Activated T-cell treated with anti-CD3 and anti-CD28 coated beads, Interleukin-2, amount 50 U/mL, for 24 hours (primary cell): ENCODE data around the gene MARK2.

Source experiments
- DNase-seq: peaks from one replicate; pipeline ENCODE4 v3.0.0-alpha.2; 2020
- H3K27ac Mint-ChIP-seq: 2 replicates; pipeline ENCODE4 v1.8.0; 2020; ENCODE audit warnings: mild to moderate bottlenecking, mixed read lengths
- H3K27me3 Mint-ChIP-seq: 2 replicates; pipeline ENCODE4 v1.8.0; 2020; ENCODE audit warnings: mixed read lengths
- H3K36me3 Mint-ChIP-seq: 2 replicates; pipeline ENCODE4 v1.8.0; 2020; ENCODE audit warnings: low read depth, mixed read lengths
- H3K4me1 Mint-ChIP-seq: 2 replicates; pipeline ENCODE4 v1.8.0; 2020; ENCODE audit warnings: low read depth, mixed read lengths
- H3K4me3 Mint-ChIP-seq: 2 replicates; pipeline ENCODE4 v1.8.0; 2020; ENCODE audit warnings: mild to moderate bottlenecking, moderate library complexity, mixed read lengths
- H3K9me3 Mint-ChIP-seq: 2 replicates; pipeline ENCODE4 v1.8.0; 2020; ENCODE audit warnings: mixed read lengths

MARK2 gene

GRCh38 chr11:63875506-63876065 lies 36.7 kb downstream of the MARK2 start:
- H3K4me1 Mint-ChIP-seq: peaks cover 81% of the 10 kb centered on the region

DNA sequence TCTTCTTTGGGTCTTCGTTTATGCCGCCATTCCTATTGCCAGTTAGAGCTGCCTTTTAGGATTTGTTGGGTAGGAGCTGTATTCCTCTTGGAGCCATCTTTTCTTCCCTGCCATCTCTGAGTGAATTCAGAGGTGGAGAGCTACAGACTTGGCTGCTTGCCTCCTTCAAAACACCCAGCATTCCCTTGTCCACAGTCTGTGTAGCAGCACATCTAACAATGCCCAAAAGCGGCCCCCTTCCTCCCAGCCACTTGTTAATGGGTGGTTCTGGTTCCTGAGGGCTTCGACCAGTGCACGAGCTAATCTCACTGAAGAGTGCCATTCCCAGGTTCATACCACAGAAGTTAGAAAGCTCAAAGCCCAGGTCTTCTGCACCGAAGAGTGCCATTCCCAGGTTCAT lies 37.7 kb downstream of the MARK2 start:
- Mint-ChIP-seq H3K4me3 (no peak overlapping the region), H3K27ac (no peak overlapping the region)

More at GRCh38 chr11:63875506-63876065, 36.7 kb downstream of the MARK2 start:
- Mint-ChIP-seq H3K27ac (no peak overlapping the region), H3K4me3 (no peak overlapping the region), H3K27me3 (no peaks in the 10 kb centered on the region), H3K9me3 (no peaks in the 10 kb centered on the region), H3K36me3 (peaks cover 47% of the 10 kb centered on the region)
- no peak for DNase-seq

DNA sequence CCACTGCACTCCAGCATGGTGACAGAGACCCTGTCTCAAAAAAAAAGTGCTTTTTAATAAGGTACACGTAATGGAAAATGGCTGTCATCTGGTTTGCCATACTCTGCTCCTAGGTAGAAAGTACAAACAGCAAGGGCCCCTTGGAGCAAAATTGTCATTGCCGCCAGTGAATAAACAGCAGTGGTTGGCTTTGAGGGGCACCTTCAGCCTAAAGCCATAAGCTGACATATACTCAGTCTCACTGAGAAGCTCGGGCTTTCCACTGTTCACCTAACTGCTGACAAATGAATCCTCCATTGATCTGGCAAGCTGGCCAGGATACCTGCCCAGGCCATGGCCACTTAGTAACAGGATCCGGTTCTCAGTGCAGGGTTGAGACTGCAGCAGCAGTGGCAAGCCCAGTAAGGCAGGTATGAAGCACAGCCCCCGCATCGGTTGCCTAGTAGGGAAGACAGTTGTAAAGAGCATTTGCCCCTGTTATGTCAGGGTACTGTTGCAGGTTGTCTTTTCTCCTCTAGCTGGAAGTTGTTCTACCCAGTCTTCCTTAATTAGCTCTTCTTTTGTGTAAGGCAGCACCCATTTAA lies 38.8 kb downstream of the MARK2 start:
- no peak for DNase-seq
- Mint-ChIP-seq H3K9me3 (no peaks in the 10 kb centered on the region), H3K36me3 (peaks cover 51% of the 10 kb centered on the region), H3K27me3 (no peaks in the 10 kb centered on the region), H3K4me3 (no peak overlapping the region), H3K4me1 (peaks cover 81% of the 10 kb centered on the region), H3K27ac (peak overlapping the region; percentile 18)

More for the DNA sequence above, 37.7 kb downstream of the MARK2 start:
- no peaks in the 10 kb centered on the region for H3K9me3 Mint-ChIP-seq
- H3K4me1 Mint-ChIP-seq: peaks cover 84% of the 10 kb centered on the region
- no peak for DNase-seq
- H3K27me3 Mint-ChIP-seq: no peaks in the 10 kb centered on the region
- H3K36me3 Mint-ChIP-seq: peaks cover 47% of the 10 kb centered on the region

DNA sequence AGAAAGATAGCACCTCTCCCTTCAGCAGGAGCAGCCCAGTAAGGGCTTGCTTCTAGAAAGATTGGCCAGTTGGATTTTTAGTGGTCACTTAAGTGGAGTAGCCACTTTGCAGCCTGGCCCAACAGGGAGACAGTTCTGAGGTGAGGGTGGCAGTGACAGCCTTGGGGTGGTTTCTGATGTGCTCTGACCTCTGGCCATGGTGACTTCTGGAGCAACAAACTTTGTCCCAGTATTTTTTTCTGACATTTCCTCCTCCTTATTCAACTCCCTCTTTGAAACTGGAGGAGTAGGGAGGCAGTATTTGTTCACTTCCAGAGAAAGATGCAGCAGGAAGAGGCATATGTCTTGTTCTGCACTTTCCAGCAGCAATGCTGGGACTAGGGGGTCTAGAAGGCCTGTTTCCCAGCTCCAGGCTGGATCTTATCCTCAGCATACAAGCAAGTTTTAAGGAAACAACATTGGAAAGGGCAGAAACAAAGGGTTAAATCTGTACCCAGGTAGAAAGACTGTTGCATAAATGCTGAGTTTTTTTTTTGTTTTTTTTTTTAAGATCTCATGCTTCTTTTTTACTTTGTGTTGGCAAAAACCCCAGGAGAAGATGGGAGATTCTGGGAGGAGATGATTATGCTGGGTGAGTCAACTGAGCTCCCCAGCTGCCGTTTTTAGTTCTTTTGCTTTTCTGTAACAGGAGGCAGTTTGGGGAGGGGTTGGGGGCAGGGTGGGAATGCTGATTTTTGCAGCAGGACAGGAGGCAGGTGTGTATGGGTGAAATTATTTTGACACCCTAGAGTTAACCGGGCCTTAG lies 40.9 kb downstream of the MARK2 start:
- no peaks in the 10 kb centered on the region for H3K27me3 Mint-ChIP-seq
- H3K27ac Mint-ChIP-seq: peak overlapping the region; percentile 50
- peaks cover 82% of the 10 kb centered on the region for H3K4me1 Mint-ChIP-seq

DNA sequence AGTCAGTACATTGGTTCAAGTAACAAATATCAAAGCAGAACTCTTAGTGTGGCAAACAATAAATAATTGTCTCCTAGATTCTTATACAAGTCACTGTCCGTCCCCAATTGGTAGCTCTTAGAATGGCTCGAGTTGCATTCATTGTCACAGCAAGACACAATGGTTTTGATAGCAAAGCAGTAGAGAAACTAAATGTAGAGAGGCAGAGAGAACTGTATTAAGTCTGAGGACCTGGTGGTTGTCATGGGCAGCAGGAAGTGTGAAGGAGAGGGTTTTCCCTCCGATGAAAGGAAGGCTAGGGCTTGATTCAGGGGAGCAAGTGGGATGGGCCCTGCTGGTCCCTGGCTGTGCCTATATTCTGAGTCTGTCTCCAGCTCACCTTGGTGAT lies 41.5 kb downstream of the MARK2 start:
- no peaks in the 10 kb centered on the region for H3K27me3 Mint-ChIP-seq
- H3K4me1 Mint-ChIP-seq: peaks cover 79% of the 10 kb centered on the region
- H3K27ac Mint-ChIP-seq: peak overlapping the region; percentile 32
- no peak for DNase-seq
- H3K4me3 Mint-ChIP-seq: no peak overlapping the region
- peaks cover 45% of the 10 kb centered on the region for H3K36me3 Mint-ChIP-seq
- H3K9me3 Mint-ChIP-seq: no peaks in the 10 kb centered on the region

More for the DNA sequence above, 40.9 kb downstream of the MARK2 start:
- no peak for DNase-seq
- H3K36me3 Mint-ChIP-seq: peaks cover 46% of the 10 kb centered on the region
- H3K9me3 Mint-ChIP-seq: no peaks in the 10 kb centered on the region
- no peak overlapping the region for H3K4me3 Mint-ChIP-seq

DNA sequence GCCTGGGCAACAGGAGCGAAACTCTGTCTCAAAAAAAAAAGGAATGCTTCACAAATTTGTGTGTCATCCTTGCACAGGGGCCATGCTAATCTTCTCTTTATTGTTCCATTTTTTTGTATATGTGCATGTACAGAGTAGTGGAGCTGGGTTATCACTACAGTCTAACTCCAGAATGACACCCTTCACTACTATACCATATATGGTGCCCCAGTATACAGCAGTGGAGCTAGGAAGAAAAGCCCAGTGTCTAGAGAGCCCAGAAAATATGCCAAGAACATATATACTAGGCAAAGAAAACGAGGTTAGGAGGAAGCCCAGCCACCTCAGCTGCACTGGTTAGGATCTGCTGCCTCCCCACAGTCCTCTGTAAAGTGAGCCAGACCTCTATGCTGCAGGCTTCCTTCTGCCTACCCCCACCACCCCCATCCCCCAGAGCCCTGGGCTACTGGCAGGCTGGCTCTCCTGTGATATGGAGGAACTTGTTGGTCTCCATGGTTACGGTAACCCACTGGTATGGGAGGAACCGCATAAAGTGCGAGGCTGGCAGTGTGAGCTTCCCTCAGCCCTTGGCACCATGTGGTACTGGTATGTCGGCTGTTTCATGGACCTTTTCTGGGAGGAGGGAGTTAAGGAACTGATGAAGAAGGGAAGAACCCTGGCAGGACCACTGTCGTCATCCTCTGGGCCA lies 43.8 kb downstream of the MARK2 start:
- Mint-ChIP-seq H3K9me3 (no peaks in the 10 kb centered on the region), H3K4me1 (peaks cover 76% of the 10 kb centered on the region), H3K27ac (peak overlapping the region; percentile 71), H3K27me3 (no peaks in the 10 kb centered on the region), H3K4me3 (no peak overlapping the region), H3K36me3 (peaks cover 34% of the 10 kb centered on the region)
- DNase-seq: no peak

DNA sequence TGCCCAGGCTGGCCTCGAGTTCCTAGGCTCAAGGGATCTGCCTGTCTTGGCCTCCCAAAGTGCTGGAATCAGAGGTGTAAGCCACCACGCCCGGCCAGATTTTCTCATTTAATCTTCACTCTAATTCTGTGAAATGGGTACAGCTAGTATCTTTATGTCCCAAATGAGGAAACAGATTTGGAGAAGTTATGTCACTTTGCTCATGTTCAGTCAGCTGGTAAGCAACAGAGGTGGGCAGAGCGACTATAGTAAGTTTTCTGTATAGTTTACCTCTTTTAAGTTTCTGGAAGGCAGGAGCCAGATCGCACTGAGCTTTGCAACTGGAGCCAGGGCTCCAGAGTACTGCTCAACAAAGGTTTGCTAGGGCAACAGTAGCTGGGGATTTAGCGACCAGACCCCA lies 44.9 kb downstream of the MARK2 start:
- peaks cover 27% of the 10 kb centered on the region for H3K36me3 Mint-ChIP-seq
- H3K27me3 Mint-ChIP-seq: no peaks in the 10 kb centered on the region
- peak overlapping the region; percentile 71 for H3K27ac Mint-ChIP-seq
- no peaks in the 10 kb centered on the region for H3K9me3 Mint-ChIP-seq
- no peak for DNase-seq
- no peak overlapping the region for H3K4me3 Mint-ChIP-seq
- peaks cover 77% of the 10 kb centered on the region for H3K4me1 Mint-ChIP-seq

DNA sequence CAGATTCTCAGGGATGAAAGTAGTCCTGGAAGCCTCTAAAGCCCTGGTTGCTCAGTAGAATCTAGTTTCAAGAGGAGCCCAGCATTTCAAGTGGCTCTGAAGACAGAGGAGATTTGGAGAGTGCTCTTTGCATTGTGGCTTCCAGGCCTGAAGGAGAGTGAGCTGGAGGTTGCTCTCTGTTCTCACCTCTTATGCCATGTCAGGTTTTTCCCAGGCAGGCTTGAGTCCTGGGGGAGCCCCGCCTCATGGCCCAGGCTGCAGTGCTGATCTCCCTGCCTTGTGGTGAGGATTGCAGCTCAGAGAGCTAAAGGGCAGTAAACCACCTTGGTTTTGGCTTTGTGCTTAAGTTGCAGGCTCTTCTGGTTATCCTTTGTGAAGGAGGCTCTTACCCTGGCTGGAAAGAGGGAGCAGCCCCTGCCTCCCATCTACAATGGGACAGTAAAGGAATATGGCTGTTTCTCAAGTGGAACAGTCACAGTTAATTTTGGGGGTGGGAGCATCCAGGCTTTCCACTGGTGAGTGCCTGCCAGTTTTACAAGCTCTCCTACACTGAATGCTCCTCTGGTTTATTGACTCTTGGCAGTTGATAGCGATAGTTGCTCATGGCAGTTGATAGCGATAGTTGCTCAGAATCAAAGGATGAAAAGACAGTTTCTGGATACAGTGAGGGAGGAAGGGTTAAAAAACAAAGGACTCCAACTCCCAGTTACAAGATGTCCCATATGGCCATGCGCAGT lies 45.5 kb downstream of the MARK2 start:
- peak overlapping the region; percentile 71 for H3K27ac Mint-ChIP-seq
- peaks cover 78% of the 10 kb centered on the region for H3K4me1 Mint-ChIP-seq
- H3K36me3 Mint-ChIP-seq: peaks cover 22% of the 10 kb centered on the region
- H3K9me3 Mint-ChIP-seq: no peaks in the 10 kb centered on the region
- DNase-seq: no peak
- no peaks in the 10 kb centered on the region for H3K27me3 Mint-ChIP-seq
- no peak overlapping the region for H3K4me3 Mint-ChIP-seq

DNA sequence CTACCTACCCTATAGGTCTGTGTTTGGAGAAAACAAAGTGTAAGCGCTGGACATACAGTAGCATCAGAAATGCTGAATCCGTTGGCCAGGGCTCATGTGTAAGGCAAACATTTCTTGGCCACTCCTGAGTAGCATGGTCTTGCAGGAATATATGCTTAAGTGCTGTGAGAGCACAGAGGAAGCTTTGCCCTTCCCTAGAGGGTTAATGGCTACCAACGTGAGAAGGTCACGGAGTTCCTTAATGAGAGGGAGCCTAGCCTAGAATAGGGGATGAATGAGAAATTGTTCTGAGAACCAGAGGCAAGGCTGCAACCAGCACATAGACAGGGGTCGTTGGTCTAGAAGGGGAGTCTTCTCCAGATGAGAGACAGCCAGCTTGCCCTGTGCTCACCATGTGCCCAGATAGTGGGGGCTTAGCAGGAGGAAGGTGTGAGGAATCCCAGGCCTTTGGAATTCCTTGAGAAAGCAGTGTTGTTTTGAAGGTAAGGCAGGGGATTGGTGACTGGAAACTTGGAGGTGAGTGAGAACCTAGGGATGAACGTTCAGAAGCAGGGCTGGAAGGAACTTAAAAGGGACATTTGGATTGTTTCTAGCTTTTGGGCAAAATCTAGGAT lies 48.6 kb downstream of the MARK2 start:
- no peak for DNase-seq
- H3K27me3 Mint-ChIP-seq: no peaks in the 10 kb centered on the region
- H3K4me3 Mint-ChIP-seq: no peak overlapping the region
- peak overlapping the region; percentile 96 for H3K27ac Mint-ChIP-seq
- no peaks in the 10 kb centered on the region for H3K9me3 Mint-ChIP-seq
- peaks cover 82% of the 10 kb centered on the region for H3K4me1 Mint-ChIP-seq
- peaks cover 32% of the 10 kb centered on the region for H3K36me3 Mint-ChIP-seq

DNA sequence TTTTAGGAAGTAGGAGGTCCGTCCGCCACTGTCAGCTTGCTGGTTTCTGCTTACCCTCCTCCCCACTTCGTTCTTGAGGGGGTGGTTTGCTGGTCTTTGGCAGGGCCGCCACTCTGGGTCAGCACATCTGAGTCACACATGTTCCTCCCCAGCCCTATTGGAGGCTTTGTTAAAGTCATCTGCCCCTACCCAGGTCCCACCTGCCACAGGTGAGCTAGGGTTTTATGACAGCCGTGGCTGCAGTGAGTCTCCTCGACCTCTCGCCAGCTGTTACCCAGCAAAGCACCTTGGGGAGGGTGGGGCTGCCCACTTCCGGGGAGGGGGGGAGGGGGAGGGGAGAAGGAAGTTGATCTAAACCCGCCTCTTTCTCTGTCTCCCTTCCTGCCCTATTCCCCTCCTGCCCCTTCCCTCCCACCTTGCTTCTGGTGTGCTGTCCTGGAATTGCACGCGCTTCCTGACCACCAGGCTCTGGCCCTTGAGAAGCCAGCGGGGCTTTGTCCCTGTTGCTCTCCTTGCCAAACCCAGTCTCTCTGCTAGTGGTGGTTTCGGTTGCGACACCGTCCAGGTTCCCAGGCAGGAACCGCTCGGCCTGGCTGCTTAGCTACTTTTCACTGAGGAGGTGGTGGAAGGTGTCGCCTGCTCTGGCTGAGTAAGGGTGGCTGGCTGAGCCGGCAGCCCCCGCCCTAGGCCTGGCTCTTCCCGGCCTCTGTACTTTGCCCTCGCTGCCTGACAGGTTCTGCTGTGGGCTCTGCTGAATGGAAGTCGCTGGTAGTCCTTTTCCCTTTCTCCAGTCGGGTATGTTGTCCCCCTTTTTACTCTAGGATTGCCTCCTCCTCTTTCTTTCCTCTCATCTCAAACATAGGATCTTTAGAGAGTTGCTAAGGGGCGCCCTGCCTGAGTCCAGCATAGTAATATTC lies 49.5 kb downstream of the MARK2 start:
- Mint-ChIP-seq H3K27ac (peak overlapping the region; percentile 96), H3K27me3 (no peaks in the 10 kb centered on the region), H3K4me1 (peaks cover 75% of the 10 kb centered on the region), H3K9me3 (no peaks in the 10 kb centered on the region), H3K36me3 (peaks cover 30% of the 10 kb centered on the region), H3K4me3 (peak overlapping the region; percentile 81)
- DNase-seq: peak; percentile 71

GRCh38 chr11:63889344-63889743 lies 50.4 kb downstream of the MARK2 start:
- no peak for DNase-seq
- peaks cover 72% of the 10 kb centered on the region for H3K4me1 Mint-ChIP-seq
- no peaks in the 10 kb centered on the region for H3K27me3 Mint-ChIP-seq
- peak overlapping the region; percentile 96 for H3K27ac Mint-ChIP-seq
- H3K4me3 Mint-ChIP-seq: peak overlapping the region; percentile 81
- H3K36me3 Mint-ChIP-seq: peaks cover 37% of the 10 kb centered on the region
- H3K9me3 Mint-ChIP-seq: no peaks in the 10 kb centered on the region

DNA sequence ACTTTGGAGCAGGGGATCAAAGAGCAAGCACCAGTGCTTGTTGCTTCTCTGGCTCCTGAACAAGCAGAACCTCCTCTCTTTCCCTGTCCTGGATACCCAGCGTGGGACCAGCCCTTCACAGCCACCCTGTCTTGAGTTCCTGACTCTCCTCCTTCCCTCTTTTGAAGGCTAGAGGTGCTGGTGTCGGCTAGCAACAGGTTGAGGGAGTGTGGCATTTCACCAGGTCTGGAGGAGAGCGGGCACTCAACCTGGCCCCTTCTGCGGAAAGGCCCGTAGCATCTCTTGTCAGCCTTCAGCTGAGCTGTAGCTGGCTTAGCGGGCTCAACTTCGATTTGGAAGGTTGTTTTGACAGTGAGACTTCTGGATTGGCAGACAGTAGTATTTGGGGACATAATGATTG lies 51.5 kb downstream of the MARK2 start:
- H3K9me3 Mint-ChIP-seq: no peaks in the 10 kb centered on the region
- no peaks in the 10 kb centered on the region for H3K27me3 Mint-ChIP-seq
- DNase-seq: no peak
- peaks cover 37% of the 10 kb centered on the region for H3K36me3 Mint-ChIP-seq
- no peak overlapping the region for H3K27ac Mint-ChIP-seq
- peaks cover 69% of the 10 kb centered on the region for H3K4me1 Mint-ChIP-seq
- no peak overlapping the region for H3K4me3 Mint-ChIP-seq

GRCh38 chr11:63892228-63892627 lies 53.3 kb downstream of the MARK2 start:
- no peaks in the 10 kb centered on the region for H3K9me3 Mint-ChIP-seq
- peak overlapping the region; percentile 60 for H3K27ac Mint-ChIP-seq
- H3K4me3 Mint-ChIP-seq: no peak overlapping the region
- no peaks in the 10 kb centered on the region for H3K27me3 Mint-ChIP-seq
- H3K36me3 Mint-ChIP-seq: peaks cover 54% of the 10 kb centered on the region
- H3K4me1 Mint-ChIP-seq: peaks cover 71% of the 10 kb centered on the region
- no peak for DNase-seq
